GM12873 (cell line): ENCODE results near the gene EIF2A.

ENCODE experiments used
- TF ChIP-seq, protein P1 (sequence below): IDR thresholded peaks from 2 replicates; pipeline ENCODE4 v1.5.1; 2012; ENCODE audit warnings: low read depth, mild to moderate bottlenecking, moderate library complexity, low read length, control low read depth; ENCODE audit not compliant: insufficient read depth; ENCODE audit errors: missing control alignments

Gene EIF2A

DNA sequence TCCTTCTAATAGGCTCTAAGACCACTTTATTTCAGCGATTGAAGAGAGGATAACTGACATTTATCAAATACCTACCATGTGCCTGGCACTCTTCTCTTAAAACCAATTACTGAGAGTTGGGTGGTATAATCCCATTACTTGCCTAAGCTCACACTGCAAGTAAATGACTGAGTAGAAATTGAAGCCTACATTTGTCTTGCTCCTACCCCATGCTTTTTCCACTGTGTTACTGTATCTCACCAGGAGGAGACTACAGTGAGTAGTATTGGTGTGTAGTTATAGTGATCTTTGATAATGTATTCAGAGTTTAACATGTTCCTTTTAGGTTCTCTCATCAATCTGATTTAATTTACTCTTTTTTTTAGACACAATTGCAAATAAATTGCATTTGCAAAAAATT lies 20.7 kb downstream of the EIF2A start:
- TF ChIP-seq, protein P1, sequence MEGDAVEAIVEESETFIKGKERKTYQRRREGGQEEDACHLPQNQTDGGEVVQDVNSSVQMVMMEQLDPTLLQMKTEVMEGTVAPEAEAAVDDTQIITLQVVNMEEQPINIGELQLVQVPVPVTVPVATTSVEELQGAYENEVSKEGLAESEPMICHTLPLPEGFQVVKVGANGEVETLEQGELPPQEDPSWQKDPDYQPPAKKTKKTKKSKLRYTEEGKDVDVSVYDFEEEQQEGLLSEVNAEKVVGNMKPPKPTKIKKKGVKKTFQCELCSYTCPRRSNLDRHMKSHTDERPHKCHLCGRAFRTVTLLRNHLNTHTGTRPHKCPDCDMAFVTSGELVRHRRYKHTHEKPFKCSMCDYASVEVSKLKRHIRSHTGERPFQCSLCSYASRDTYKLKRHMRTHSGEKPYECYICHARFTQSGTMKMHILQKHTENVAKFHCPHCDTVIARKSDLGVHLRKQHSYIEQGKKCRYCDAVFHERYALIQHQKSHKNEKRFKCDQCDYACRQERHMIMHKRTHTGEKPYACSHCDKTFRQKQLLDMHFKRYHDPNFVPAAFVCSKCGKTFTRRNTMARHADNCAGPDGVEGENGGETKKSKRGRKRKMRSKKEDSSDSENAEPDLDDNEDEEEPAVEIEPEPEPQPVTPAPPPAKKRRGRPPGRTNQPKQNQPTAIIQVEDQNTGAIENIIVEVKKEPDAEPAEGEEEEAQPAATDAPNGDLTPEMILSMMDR = no peak

- TF ChIP-seq, protein P1 = no peak
Observed at GRCh38 chr3:150577855-150578254, 31.3 kb downstream of the EIF2A start.

DNA sequence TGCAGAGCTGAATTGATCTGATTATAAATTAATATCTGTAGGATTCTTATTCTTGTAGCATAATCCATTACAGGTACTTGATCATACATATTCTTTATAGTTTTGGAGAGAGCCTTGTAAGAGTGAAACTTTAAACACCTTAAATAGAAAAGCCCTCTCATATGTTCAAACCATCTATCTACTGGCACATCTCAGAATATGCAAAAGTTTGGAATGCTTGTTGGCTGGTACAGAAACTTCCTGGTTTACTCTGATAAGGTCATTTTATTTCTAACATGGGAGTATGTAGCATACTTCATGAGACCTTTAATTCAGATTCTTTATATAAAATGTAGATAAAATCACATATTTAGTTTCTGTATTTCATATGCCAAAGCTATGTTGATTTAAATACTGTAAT lies 34.6 kb downstream of the EIF2A start:
- TF ChIP-seq, protein P1 = no peak

GRCh38 chr3:150582620-150583019 lies 36.0 kb downstream of the EIF2A start:
- TF ChIP-seq, protein P1 = no peak

DNA sequence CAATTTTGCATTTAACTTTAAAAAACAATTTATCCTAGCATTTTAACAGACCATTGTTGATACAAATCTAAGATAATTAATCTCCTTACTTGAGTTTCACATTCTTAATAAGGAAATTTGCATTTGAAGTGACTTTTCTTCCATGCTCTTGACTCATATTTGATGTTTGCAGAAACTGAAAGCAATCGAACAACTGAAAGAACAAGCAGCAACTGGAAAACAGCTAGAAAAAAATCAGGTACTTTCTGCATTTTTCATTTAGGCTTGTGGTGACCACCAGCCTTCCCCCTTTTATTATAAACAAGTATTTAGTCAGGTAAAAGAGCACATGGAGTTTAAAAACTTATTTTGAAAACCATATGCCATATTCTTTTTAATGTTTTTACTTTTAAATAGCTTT lies 36.4 kb downstream of the EIF2A start:
- TF ChIP-seq, protein P1 = no peak

GRCh38 chr3:150588027-150588830 lies 41.6 kb downstream of the EIF2A start:
- TF ChIP-seq, protein P1 = no peak

GRCh38 chr3:150589759-150590158 lies 43.2 kb downstream of the EIF2A start:
- TF ChIP-seq, protein P1 = no peak
